Cardiac muscle cell (in vitro differentiated cells and primary cell): ENCODE data around the gene TM4SF18. TPM values are rescaled to one million over a fixed set of nuclear protein-coding genes. Genes with fewer than 3 reads are reported as not detected.
"Not testable (repeated sequence)": the region's sequence is repeated elsewhere in the genome, so short reads cannot be mapped to it uniquely, and the experiment has no call there.

Source experiments
- DNase-seq, 2 donors: peaks; one replicate each; pipeline versions ENCODE4 v3.0.0 to v3.0.0-alpha.2; 2010 to 2017; ENCODE audit warnings: low read depth in 1 of 2, low spot score in 1 of 2
- H3K27ac ChIP-seq: fragments of 200-600 bp; sonication (generic); 2 replicates; pipeline ENCODE4 v1.5.1; 2016
- H3K27me3 ChIP-seq: fragments of 200-600 bp; sonication (generic); 2 replicates; pipeline ENCODE4 v1.6.0; 2016; ENCODE audit warnings: control low read depth
- H3K36me3 ChIP-seq: fragments of 200-600 bp; sonication (generic); 2 replicates; pipeline ENCODE4 v1.5.1; 2016; ENCODE audit warnings: control low read depth
- H3K4me1 ChIP-seq: fragments of 200-600 bp; sonication (generic); 2 replicates; pipeline ENCODE4 v1.8.1; 2017; ENCODE audit warnings: low read depth, mild to moderate bottlenecking, mixed run types
- H3K4me3 ChIP-seq: fragments of 200-600 bp; sonication (generic); 2 replicates; pipeline ENCODE4 v1.5.1; 2016; ENCODE audit warnings: mild to moderate bottlenecking
- H3K9me3 ChIP-seq: fragments of 200-600 bp; sonication (generic); 2 replicates; pipeline ENCODE4 v1.5.1; 2017; ENCODE audit warnings: low read depth, mild to moderate bottlenecking, control low read depth
- polyA plus RNA-seq: library from polyadenylated mRNA; unstranded; fragments of >200 nt; fragmentation: Nextera tagmentation; extraction: Ambion mirVana; gene quantifications from 2 replicates; pipeline ENCODE4 v1.2.1, GENCODE V29; 2016
- total RNA-seq: library from RNA; depleted of rRNA; stranded (reverse); fragments of >200 nt; gene quantifications from 2 replicates; pipeline ENCODE4 v1.2.3, GENCODE V29; 2016
- TF ChIP-seq, protein P1 (sequence below): IDR thresholded peaks from 2 replicates; pipeline ENCODE4 v1.5.1; 2012; ENCODE audit warnings: low read depth, mild to moderate bottlenecking, low read length

TM4SF18 gene, protein sequence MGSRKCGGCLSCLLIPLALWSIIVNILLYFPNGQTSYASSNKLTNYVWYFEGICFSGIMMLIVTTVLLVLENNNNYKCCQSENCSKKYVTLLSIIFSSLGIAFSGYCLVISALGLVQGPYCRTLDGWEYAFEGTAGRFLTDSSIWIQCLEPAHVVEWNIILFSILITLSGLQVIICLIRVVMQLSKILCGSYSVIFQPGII
- 0.33 TPM in 1 of 2 replicates, not detected in the other for total RNA-seq
- polyA plus RNA-seq: not detected in 2 replicates

DNA sequence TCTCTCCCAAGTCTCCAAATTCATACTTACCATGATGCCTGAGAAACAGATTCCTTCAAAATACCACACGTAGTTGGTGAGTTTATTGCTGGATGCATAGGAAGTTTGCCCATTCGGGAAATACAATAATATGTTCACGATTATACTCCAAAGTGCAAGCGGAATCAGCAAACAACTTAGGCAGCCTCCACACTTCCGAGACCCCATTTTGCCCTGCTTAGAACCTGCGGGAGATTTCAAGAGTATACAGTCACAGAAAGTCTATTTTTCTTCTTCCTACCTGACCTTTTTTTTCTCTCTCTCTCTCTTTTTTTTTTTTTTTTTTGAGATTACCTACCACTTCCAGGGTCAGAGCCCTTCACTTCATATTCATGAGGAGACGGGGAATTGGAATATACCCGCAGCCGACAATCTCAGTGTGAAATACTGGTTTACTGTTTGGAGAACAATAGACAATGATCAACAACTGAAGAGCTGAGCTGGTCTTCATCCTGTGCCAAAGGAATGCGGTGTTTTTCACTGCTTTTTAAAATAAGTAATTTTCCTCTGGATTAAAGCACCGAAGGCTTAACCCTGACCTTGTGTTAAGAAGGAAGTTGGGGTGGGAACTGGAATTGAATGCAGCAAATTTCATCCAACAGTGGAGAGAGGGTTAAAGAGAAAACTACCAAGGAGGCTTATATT, at the start of gene TM4SF18:
Gene TM4SF18, minus strand, starts transcription at position 461 of the 684 bp plus-strand sequence. Its CDS starts 254 bp downstream, at position 207.
- Histone ChIP-seq H3K36me3 (no peaks in the 10 kb centered on the region), H3K4me3 (no peak within 1 kb of the TSS)

DNA sequence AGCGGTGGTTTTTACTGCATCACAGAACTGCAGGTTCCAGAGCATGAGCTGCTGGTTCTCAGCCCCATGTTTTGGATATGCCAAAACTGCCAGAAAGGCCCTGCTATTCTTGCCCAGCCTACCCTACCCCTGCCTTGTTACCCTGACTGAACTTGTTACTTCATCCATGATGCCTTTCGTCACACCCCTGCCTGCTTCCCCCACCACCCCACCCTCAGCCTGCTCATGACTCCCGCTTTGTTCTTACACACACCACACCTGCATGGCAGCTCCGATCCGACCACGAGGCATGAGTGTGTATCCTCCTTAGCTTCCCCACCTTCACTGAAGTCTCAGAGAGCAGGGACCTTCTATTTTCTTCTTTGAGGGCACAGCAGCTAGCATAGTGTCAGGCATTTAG, 49.1 kb upstream of the TM4SF18 start:
- H3K36me3 ChIP-seq: no peaks in the 10 kb centered on the region
- peak in 1 of 2 donors; percentile 58 for DNase-seq
- H3K27me3 ChIP-seq: no peaks in the 10 kb centered on the region
- no peaks in the 10 kb centered on the region for H3K4me1 ChIP-seq
- H3K4me3 ChIP-seq: no peak overlapping the region
- H3K9me3 ChIP-seq: no peaks in the 10 kb centered on the region
- no peak overlapping the region for H3K27ac ChIP-seq
- TF ChIP-seq, protein P1, sequence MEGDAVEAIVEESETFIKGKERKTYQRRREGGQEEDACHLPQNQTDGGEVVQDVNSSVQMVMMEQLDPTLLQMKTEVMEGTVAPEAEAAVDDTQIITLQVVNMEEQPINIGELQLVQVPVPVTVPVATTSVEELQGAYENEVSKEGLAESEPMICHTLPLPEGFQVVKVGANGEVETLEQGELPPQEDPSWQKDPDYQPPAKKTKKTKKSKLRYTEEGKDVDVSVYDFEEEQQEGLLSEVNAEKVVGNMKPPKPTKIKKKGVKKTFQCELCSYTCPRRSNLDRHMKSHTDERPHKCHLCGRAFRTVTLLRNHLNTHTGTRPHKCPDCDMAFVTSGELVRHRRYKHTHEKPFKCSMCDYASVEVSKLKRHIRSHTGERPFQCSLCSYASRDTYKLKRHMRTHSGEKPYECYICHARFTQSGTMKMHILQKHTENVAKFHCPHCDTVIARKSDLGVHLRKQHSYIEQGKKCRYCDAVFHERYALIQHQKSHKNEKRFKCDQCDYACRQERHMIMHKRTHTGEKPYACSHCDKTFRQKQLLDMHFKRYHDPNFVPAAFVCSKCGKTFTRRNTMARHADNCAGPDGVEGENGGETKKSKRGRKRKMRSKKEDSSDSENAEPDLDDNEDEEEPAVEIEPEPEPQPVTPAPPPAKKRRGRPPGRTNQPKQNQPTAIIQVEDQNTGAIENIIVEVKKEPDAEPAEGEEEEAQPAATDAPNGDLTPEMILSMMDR: no peak

More for the DNA sequence above, at the start of gene TM4SF18:
- Histone ChIP-seq H3K27ac (no peak within 1 kb of the TSS), H3K9me3 (no peaks in the 10 kb centered on the region), H3K27me3 (no peaks in the 10 kb centered on the region), H3K4me1 (no peaks in the 10 kb centered on the region)
- TF ChIP-seq, protein P1: no peak
- no peak for DNase-seq

DNA sequence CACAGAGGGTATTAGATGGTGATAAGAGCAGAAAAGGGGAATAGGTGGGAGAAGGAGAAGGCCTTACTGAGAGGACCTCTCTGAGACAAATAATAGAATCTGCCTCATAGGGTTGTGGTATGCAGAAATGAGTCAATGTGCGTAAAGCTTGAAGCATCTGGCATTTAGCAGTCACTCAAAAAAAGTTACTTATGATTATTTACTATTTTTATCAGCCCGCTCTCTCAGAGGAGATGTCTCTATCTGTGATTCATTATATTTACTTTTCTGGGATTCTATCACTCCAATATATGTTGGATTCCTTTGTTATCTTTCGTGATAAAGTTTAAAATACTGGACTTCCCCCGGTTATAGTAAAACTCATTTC, 48.6 kb upstream of the TM4SF18 start:
- no peaks in the 10 kb centered on the region for H3K4me1 ChIP-seq
- H3K36me3 ChIP-seq: no peaks in the 10 kb centered on the region
- peak in 1 of 2 donors; percentile 83 for DNase-seq
- no peak overlapping the region for H3K27ac ChIP-seq
- H3K27me3 ChIP-seq: no peaks in the 10 kb centered on the region
- H3K4me3 ChIP-seq: no peak overlapping the region
- H3K9me3 ChIP-seq: no peaks in the 10 kb centered on the region
- TF ChIP-seq, protein P1: no peak

DNA sequence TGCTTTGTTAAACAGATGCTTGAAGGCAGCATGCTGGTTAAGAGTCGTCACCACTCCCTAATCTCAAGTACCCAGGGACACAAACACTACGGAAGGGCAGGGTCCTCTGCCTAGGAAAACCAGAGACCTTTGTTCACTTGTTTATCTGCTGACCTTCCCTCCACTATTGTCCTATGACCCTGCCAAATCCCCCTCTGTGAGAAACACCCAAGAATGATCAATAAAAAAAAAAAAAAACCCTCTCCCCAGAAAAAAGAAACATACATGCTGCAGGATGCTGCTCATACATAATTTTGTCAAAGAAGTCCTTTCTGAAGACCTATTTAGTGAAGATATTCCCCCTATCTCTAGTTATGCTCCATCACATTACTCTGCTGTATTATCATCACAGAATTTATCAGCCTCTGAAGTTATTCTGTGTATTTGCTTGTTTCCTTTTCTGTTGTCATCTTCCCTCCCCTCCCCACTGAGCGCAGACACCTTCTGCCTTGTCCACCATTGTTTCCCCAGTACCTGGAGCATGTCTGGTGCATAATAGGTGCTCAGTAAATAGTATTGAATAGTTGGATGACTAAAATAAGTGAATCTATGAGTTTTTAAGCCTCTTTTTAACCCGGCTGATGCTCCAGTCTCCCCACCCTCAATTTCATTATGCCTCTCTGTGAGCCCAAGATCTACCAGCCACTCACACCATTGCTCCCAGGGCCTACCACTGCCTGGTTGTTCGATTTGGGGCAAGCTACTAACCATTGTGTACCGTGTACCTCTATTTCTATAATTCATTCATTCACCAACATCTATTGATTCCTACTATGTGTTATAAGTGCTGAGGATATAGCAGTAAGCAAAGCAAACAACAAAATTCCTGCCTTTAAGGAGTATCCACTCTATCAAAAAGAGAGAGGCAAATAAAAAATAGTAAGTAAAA, 48.0 kb upstream of the TM4SF18 start:
- no peak overlapping the region for H3K4me3 ChIP-seq
- H3K4me1 ChIP-seq: no peaks in the 10 kb centered on the region
- TF ChIP-seq, protein P1: no peak
- H3K9me3 ChIP-seq: no peaks in the 10 kb centered on the region
- H3K36me3 ChIP-seq: no peaks in the 10 kb centered on the region
- no peaks in the 10 kb centered on the region for H3K27me3 ChIP-seq
- H3K27ac ChIP-seq: no peak overlapping the region
- no peak for DNase-seq

DNA sequence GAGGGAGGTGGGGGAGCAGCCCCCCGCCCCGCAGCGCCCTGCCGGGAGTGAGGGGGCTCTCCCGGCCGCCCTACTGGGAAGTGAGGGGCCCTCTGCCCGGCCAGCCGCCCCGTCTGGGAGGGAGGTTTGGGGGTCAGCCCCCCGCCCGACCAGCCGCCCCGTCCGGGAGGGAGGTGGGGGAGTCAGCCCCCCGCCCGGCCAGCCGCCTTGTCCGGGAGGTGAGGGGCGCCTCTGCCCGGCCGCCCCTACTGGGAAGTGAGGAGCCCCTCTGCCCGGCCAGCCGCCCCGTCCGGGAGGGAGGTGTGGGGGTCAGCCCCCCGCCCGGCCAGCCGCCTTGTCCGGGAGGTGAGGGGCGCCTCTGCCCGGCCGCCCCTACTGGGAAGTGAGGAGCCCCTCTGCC, 46.8 kb upstream of the TM4SF18 start:
- H3K4me1 ChIP-seq, DNase-seq, H3K36me3 ChIP-seq: not testable (repeated sequence)

More for the DNA sequence above, 46.8 kb upstream of the TM4SF18 start:
- not testable (repeated sequence) for H3K9me3 ChIP-seq, H3K27ac ChIP-seq, H3K4me3 ChIP-seq, H3K27me3 ChIP-seq
